GM18520 (cell line): ENCODE results near the gene KISS1R.

Experiments
- ATAC-seq: cut with Tn5 transposase; IDR thresholded peaks from one replicate; pipeline ENCODE4 v1.9.1; 2021; ENCODE audit not compliant: unreplicated experiment

The KISS1R gene

DNA sequence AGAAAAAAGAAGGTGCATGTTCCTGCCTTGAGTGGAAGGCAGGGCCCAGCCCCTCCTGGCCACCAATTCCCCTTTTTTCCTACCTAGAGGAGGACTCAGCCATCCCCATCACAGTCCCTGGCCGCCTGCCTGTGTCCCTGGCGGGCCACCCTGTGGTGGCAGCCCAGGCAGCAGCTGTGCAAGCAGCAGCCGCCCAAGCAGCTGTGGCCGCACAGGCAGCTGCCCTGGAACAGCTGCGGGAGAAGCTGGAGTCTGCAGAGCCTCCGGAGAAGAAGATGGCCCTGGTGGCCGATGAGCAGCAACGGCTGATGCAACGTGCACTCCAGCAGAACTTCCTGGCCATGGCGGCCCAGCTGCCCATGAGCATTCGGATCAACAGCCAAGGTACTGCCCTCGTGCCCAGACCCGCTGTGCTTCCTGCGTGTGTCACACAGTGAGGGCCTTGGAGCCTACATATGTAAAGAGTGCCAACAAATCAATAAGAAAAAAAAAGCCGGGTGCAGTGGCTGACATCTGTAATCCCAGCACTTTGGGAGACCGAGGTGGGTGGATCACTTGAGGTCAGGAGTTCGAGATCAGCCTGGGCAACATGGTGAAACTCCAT lies 49.5 kb downstream of the KISS1R start:
- no peak for ATAC-seq
